ENCODE data around the gene PTGES3.

Gene PTGES3

DNA sequence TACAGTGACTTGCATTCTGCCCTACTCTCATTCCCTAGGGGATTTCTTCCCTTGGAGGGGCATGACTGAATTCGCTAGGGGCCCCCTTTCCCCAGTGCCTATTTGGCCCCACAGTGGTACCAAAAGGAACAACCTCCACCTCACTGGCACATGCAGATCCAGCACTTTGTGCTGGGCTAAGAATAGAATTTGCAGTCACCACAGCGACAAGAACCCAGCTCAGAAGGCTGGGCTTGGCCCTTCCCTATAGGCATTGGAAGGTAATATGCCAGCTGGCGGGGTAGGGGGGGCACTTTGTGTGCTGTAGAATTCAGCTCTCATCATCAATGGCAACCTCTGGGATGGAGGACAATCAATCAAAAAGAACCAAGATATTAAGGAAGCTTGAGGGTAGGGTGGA, 71.8 kb downstream of the PTGES3 start:
- H3K27me3 ChIP-seq: no peaks in the 10 kb centered on the region
- no peak overlapping the region for H3K27ac ChIP-seq
- no peaks in the 10 kb centered on the region for H3K9me3 ChIP-seq
- DNase-seq: no peak
- H3K4me3 ChIP-seq: no peak overlapping the region
- TF ChIP-seq, protein P1, sequence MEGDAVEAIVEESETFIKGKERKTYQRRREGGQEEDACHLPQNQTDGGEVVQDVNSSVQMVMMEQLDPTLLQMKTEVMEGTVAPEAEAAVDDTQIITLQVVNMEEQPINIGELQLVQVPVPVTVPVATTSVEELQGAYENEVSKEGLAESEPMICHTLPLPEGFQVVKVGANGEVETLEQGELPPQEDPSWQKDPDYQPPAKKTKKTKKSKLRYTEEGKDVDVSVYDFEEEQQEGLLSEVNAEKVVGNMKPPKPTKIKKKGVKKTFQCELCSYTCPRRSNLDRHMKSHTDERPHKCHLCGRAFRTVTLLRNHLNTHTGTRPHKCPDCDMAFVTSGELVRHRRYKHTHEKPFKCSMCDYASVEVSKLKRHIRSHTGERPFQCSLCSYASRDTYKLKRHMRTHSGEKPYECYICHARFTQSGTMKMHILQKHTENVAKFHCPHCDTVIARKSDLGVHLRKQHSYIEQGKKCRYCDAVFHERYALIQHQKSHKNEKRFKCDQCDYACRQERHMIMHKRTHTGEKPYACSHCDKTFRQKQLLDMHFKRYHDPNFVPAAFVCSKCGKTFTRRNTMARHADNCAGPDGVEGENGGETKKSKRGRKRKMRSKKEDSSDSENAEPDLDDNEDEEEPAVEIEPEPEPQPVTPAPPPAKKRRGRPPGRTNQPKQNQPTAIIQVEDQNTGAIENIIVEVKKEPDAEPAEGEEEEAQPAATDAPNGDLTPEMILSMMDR (IDR thresholded peaks at IDR 0.05): no peak
- intact Hi-C loops (cut with DNase I; ENCODE audit: low total_unique reads): no loop called here
- peaks cover 61 to 97% (median 90%) of the 10 kb centered on the region in 3 donors for H3K36me3 ChIP-seq
- peaks cover 0 to 24% (median 6%) of the 10 kb centered on the region in 4 donors for H3K4me1 ChIP-seq

DNA sequence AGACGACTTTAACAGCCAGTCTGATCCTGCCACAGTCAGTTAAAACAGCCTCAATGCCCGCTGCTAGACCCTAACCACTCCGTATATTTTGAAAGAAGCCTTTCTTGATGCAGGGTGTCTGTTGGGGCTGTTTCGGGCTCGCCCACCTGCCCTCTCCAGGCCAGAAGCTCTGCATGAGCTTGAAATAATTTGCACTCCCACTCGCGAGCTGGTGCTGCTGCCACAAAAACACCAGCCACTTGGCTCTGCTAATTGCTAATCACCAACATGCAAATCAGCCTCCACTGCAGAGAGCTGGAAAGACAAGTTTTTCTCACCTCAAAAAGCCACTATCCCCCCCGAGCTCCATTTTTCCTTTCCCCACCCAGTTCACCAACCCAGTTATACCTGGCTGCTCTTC, 73.5 kb downstream of the PTGES3 start:
- intact Hi-C loops (cut with DNase I; ENCODE audit: low total_unique reads): no loop called here
- Histone ChIP-seq H3K9me3 (no peaks in the 10 kb centered on the region), H3K36me3 (peaks cover 77 to 97% (median 91%) of the 10 kb centered on the region in 3 donors), H3K4me1 (peaks cover 0 to 13% (median 1%) of the 10 kb centered on the region in 4 donors), H3K27me3 (no peaks in the 10 kb centered on the region), H3K4me3 (no peak overlapping the region), H3K27ac (no peak overlapping the region)
- TF ChIP-seq, protein P1 (IDR thresholded peaks at IDR 0.05): no peak
- no peak for DNase-seq

Measured in tibial artery (tissue), 4 donors.